CD8-positive, alpha-beta memory T cell (primary cell): Measurements from ENCODE around the gene ENHO. TPM values are rescaled to one million over a fixed set of nuclear protein-coding genes. Genes with fewer than 3 reads are reported as not detected.

Source experiments
- CTCF ChIA-PET: fragments of 350-600 bp; sonication (Branson Sonifier 250); formaldehyde crosslinking; loops from one replicate; lab custom pipeline; 2021; ENCODE audit warnings: antibody characterized with exemption; lab: Charles Lee
- POLR2A ChIA-PET: fragments of 350-600 bp; sonication (Branson Sonifier 250); formaldehyde crosslinking; loops from one replicate; lab custom pipeline; 2021; ENCODE audit warnings: antibody characterized with exemption; lab: Charles Lee
- DNase-seq, 5 donors: peaks; one replicate each; pipeline versions ENCODE4 v3.0.0 to v3.0.0-alpha.2; 2020 to 2022; ENCODE audit warnings: mixed read lengths in 1 of 5
- H3K27ac ChIP-seq: one replicate; pipeline ENCODE4 v1.7.0; 2013; ENCODE audit warnings: low read depth, mild to moderate bottlenecking, low read length, moderate library complexity
- H3K27me3 ChIP-seq: 2 replicates; pipeline ENCODE4 v1.7.0; 2013; ENCODE audit warnings: low read length, mild to moderate bottlenecking; ENCODE audit not compliant: insufficient read depth, poor library complexity, severe bottlenecking
- H3K36me3 ChIP-seq: 2 replicates; pipeline ENCODE4 v1.7.0; 2013; ENCODE audit warnings: mild to moderate bottlenecking, low read length, moderate library complexity; ENCODE audit not compliant: insufficient read depth
- H3K4me1 ChIP-seq: 2 replicates; pipeline ENCODE4 v1.7.0; 2013; ENCODE audit warnings: mild to moderate bottlenecking, low read length, moderate library complexity; ENCODE audit not compliant: insufficient read depth
- H3K4me3 ChIP-seq: 2 replicates; pipeline ENCODE4 v1.7.0; 2013; ENCODE audit warnings: mild to moderate bottlenecking, low read length
- H3K9me3 ChIP-seq: 2 replicates; pipeline ENCODE4 v1.7.0; 2013; ENCODE audit warnings: mild to moderate bottlenecking, low read length
- H3K27ac Mint-ChIP-seq, 8 donors: one replicate each; pipeline ENCODE4 v1.8.0; 2020 to 2021; ENCODE audit warnings: mixed read lengths in 8 of 8, mild to moderate bottlenecking in 6 of 8, inconsistent platforms in 3 of 8, moderate library complexity in 3 of 8
- H3K27me3 Mint-ChIP-seq, 2 donors: one replicate each; pipeline ENCODE4 v1.8.0; 2020 to 2021; ENCODE audit warnings: mixed read lengths in 2 of 2, mild to moderate bottlenecking in 1 of 2, moderate library complexity in 1 of 2
- H3K36me3 Mint-ChIP-seq, 3 donors: one replicate each; pipeline ENCODE4 v1.8.0; 2020 to 2021; ENCODE audit warnings: mixed read lengths in 3 of 3, inconsistent platforms in 1 of 3, mild to moderate bottlenecking in 1 of 3
- H3K4me1 Mint-ChIP-seq, 3 donors: one replicate each; pipeline ENCODE4 v1.8.0; 2020 to 2021; ENCODE audit warnings: mixed read lengths in 3 of 3, inconsistent platforms in 1 of 3, mild to moderate bottlenecking in 1 of 3
- H3K4me3 Mint-ChIP-seq, 7 donors: one replicate each; pipeline ENCODE4 v1.8.0; 2020 to 2021; ENCODE audit warnings: mixed read lengths in 7 of 7, mild to moderate bottlenecking in 6 of 7, moderate library complexity in 4 of 7, inconsistent platforms in 2 of 7
- H3K9me3 Mint-ChIP-seq, 5 donors: one replicate each; pipeline ENCODE4 v1.8.0; 2020 to 2022; ENCODE audit warnings: mixed read lengths in 5 of 5, mild to moderate bottlenecking in 3 of 5, moderate library complexity in 2 of 5, inconsistent platforms in 1 of 5
- polyA plus RNA-seq: library from polyadenylated mRNA; unstranded; fragments of 300-500 nt; fragmentation: Illumina TruSeq; gene quantifications from one replicate; pipeline ENCODE4 v1.2.3, GENCODE V29; 2021
- total RNA-seq, 2 experiments: library from RNA; stranded (reverse); gene quantifications; one replicate each; pipeline ENCODE4 v1.2.3, GENCODE V29; 2021

ENHO gene
- total and polyA plus RNA-seq, 3 experiments from 2014 or later, result 0.35 to 0.39 TPM; not detected in 1

DNA sequence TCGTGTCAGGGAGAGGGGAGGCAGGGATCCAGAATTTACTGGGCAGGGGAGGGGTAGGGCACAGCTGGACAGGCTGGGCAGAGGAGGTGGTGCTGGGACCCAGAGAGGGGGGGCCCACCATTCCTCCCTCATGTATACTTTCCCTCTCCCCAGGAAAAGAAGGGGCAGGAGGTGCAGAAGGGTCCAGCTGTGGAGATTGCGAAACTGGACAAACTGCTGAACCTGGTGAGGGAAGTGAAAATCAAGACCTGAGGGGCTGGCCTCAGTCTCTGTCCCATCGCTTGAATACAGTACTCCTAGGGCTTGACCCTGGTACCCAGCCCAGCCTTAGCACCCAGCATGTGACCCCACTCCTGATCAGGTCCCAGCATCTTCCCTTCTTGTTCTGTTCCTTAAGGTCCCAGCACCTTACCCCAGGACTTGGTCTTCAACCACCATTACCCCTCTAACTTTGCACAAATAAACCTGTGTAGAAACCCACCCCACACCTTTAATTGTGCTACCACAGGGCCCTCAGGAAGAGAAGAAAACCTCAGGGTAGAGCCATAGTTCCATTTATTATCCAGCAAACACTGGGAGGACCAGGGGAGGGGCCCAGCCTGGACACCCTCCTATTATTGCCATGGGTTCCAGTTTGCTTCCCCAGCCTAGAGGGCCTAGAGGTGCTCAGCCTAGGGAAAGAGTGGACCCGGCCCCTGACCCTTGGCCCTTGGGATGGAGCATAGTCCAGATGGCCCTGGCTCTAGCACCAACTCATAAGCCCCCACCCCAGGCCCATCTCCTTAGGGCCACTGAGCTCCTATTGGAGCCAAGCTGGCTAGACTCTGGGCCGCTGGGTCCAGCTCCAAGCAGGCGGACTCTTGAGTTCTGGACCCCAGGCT lies 2.0 kb downstream of the ENHO start:
- CTCF ChIA-PET, result interaction anchor here (0.6 kb wide), 1 partner anchor 148 kb away, joined by 3 read pairs; no protein-coding TSS in a partner anchor

DNA sequence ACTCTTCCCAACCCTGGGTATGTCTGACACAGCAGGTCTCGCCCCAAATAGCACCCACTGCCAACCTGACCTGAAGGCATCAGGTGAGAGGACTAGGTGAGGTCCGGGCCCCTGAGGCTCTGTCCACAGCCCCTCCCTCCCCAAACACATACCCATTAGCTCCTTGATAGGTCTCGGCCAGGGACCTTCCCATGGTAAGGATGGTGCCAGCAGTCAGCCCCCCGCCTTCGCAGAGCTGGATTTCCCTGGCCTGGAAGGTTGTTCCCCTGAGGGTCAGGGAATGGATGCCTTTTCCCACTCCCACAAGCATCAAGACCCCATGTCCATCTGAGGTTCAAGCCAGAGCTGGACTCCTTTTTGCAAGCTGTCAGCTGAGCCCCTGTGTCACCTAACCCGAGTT lies 2.7 kb downstream of the ENHO start:
- no peaks in the 10 kb centered on the region for H3K27me3 Mint-ChIP-seq
- POLR2A ChIA-PET, result no interaction called here

More for the DNA sequence above, 2.0 kb downstream of the ENHO start:
- H3K4me3 Mint-ChIP-seq, result peak overlapping the region in 2 of 7 donors; percentile 59 to 63
- Histone ChIP-seq H3K4me3 (no peak overlapping the region), H3K4me1 (peaks cover 8% of the 10 kb centered on the region), H3K36me3 (no peaks in the 10 kb centered on the region), H3K9me3 (no peaks in the 10 kb centered on the region), H3K27me3 (no peaks in the 10 kb centered on the region), H3K27ac (no peak overlapping the region)
- H3K9me3 Mint-ChIP-seq, result no peaks in the 10 kb centered on the region
- H3K27me3 Mint-ChIP-seq, result peaks cover 2 to 4% of the 10 kb centered on the region in 2 donors
- POLR2A ChIA-PET, result no interaction called here
- H3K4me1 Mint-ChIP-seq, result peaks cover 4 to 14% (median 13%) of the 10 kb centered on the region in 3 donors
- peak overlapping the region in 2 of 8 donors; percentile 45 to 61 for H3K27ac Mint-ChIP-seq
- H3K36me3 Mint-ChIP-seq, result no peaks in the 10 kb centered on the region
- DNase-seq, result no peak

DNA sequence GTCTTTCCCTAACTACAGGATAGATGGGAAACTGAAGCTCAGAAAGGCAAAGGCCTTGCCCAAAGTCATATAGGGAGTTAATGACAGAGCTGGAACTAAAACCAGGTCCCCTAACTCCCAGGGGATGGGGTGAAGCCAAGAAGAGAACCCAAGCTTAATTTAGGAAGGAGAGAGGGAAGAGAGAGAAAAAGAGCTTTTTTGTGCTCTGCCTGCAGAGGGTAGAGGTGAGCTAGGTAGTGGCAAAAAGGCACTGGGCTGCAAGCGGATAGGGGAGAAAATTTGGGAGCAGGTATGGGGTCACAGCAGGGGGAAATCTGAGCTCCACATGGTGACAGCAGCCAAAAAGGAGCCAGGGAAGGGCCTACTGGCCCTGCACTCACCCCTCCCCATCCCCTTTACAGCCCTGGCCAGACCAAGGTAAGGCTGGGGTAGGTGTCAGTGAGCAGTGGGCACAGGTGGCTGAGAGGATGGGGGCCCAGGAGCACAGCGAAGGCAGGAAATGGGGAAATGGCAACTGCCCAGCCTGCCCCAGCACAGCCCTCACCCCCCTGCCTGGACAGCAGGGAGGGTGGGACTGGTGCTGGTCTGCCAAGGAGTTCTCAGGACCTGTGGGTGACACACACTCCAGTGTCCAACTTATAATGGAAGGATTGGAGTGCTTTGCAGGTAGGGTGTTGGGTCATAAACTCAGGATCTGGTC lies 3.3 kb downstream of the ENHO start:
- H3K27me3 Mint-ChIP-seq, result no peaks in the 10 kb centered on the region
- POLR2A ChIA-PET, result no interaction called here
- Histone ChIP-seq H3K36me3 (no peaks in the 10 kb centered on the region), H3K9me3 (no peaks in the 10 kb centered on the region), H3K27me3 (no peaks in the 10 kb centered on the region), H3K4me1 (peaks cover 8% of the 10 kb centered on the region), H3K4me3 (no peak overlapping the region), H3K27ac (no peak overlapping the region)
- CTCF ChIA-PET, result no interaction called here
- peaks cover 4 to 14% (median 13%) of the 10 kb centered on the region in 3 donors for H3K4me1 Mint-ChIP-seq
- DNase-seq, result no peak
- peak overlapping the region in 1 of 8 donors; percentile 17 for H3K27ac Mint-ChIP-seq
- H3K4me3 Mint-ChIP-seq, result peak overlapping the region in 1 of 7 donors; percentile 73
- H3K9me3 Mint-ChIP-seq, result no peaks in the 10 kb centered on the region
- no peaks in the 10 kb centered on the region for H3K36me3 Mint-ChIP-seq

More for the DNA sequence above, 2.7 kb downstream of the ENHO start:
- H3K4me3 Mint-ChIP-seq, result no peak overlapping the region
- H3K9me3 ChIP-seq, result no peaks in the 10 kb centered on the region
- H3K36me3 ChIP-seq, result no peaks in the 10 kb centered on the region
- H3K27me3 ChIP-seq, result no peaks in the 10 kb centered on the region
- H3K4me1 Mint-ChIP-seq, result peaks cover 4 to 14% (median 13%) of the 10 kb centered on the region in 3 donors
- H3K4me3 ChIP-seq, result no peak overlapping the region
- no peak for DNase-seq
- no peak overlapping the region for H3K27ac ChIP-seq
- no peak overlapping the region for H3K27ac Mint-ChIP-seq
- no peaks in the 10 kb centered on the region for H3K36me3 Mint-ChIP-seq
- H3K9me3 Mint-ChIP-seq, result no peaks in the 10 kb centered on the region
- peaks cover 8% of the 10 kb centered on the region for H3K4me1 ChIP-seq
- CTCF ChIA-PET, result no interaction called here

DNA sequence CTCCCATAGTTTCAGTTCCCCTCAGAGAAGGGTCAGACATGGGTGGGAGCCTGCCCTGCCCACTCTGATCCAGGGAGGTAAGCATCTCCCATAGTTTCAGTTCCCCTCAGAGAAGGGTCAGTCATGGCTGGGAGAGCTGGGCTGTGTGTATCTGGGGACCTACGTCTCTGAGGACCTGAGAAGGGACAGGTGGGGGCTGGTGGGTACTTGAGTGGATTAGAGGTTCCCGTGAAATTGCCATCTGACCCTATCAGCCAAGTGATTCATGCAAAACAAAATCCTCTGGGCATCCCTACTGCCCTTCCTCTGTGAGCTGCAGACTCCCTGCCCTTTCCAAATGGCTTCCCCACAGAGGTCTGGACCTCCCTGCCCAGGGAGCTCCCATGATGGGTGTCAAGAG lies 3.9 kb downstream of the ENHO start:
- ChIA-PET POLR2A (no interaction called here), CTCF (no interaction called here)
- Mint-ChIP-seq H3K9me3 (no peaks in the 10 kb centered on the region), H3K36me3 (no peaks in the 10 kb centered on the region), H3K27ac (peak overlapping the region in 1 of 8 donors; percentile 17), H3K4me3 (peak overlapping the region in 1 of 7 donors; percentile 73), H3K4me1 (peaks cover 4 to 13% (median 12%) of the 10 kb centered on the region in 3 donors), H3K27me3 (no peaks in the 10 kb centered on the region)
- H3K4me3 ChIP-seq, result no peak overlapping the region
- H3K27me3 ChIP-seq, result no peaks in the 10 kb centered on the region
- DNase-seq, result no peak
- H3K27ac ChIP-seq, result no peak overlapping the region
- no peaks in the 10 kb centered on the region for H3K9me3 ChIP-seq
- no peaks in the 10 kb centered on the region for H3K36me3 ChIP-seq
- peaks cover 8% of the 10 kb centered on the region for H3K4me1 ChIP-seq

DNA sequence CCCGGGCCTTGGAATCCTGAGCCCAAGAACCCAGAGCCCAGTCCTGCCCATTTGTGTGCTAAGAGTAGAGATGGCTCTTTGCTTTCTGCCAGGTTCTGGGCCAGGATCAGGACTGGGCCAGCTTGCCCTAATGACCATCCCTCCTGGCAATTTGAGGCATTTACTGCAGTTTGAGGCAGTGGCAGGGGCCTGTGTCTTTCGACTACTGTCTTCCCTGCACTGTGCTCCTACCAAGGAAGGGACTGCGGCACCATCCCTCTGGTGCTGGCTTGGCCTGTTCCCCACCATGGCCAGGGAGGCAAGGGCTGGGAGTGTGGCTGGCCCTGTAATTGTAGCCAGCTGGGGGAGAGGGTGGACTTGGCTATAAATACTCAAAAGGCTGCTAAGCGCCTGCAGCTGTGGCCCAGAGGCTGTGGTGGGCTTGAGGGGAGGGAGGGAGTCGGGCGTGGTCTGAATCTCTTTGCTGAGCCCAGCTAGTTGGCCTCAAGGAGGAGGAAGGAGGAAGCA lies 4.6 kb downstream of the ENHO start:
- Mint-ChIP-seq H3K36me3 (no peaks in the 10 kb centered on the region), H3K9me3 (no peaks in the 10 kb centered on the region), H3K4me1 (peaks cover 4 to 6% (median 5%) of the 10 kb centered on the region in 3 donors), H3K27ac (no peak overlapping the region), H3K4me3 (no peak overlapping the region), H3K27me3 (no peaks in the 10 kb centered on the region)
- ChIA-PET POLR2A (no interaction called here), CTCF (no interaction called here)
- H3K4me3 ChIP-seq, result no peak overlapping the region
- no peaks in the 10 kb centered on the region for H3K36me3 ChIP-seq
- no peak for DNase-seq
- peaks cover 1% of the 10 kb centered on the region for H3K4me1 ChIP-seq
- no peak overlapping the region for H3K27ac ChIP-seq
- no peaks in the 10 kb centered on the region for H3K27me3 ChIP-seq
- H3K9me3 ChIP-seq, result no peaks in the 10 kb centered on the region

DNA sequence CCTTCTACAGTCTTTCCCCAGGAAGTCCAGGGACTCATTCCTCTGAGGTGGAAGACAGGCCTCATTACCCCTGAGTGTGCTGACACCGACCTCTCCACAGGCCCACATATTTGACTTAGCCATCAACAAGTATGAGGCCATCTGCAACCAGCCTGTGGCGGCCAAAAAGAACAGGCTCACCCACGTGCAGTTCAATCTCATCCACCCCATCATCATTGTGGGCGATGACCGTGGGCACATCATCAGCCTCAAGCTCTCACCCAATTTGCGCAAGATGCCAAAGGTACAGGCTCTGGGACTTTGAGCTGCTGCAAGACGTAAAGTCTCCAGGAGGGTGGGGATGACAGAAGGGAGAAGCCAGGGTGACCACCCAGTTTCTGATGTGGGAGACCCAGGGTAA lies 5.6 kb downstream of the ENHO start:
- Histone ChIP-seq H3K4me3 (no peak overlapping the region), H3K27ac (no peak overlapping the region), H3K4me1 (no peaks in the 10 kb centered on the region), H3K9me3 (no peaks in the 10 kb centered on the region), H3K36me3 (no peaks in the 10 kb centered on the region), H3K27me3 (no peaks in the 10 kb centered on the region)
- H3K9me3 Mint-ChIP-seq, result no peaks in the 10 kb centered on the region
- no peak overlapping the region for H3K27ac Mint-ChIP-seq
- H3K4me1 Mint-ChIP-seq, result peaks cover 0 to under 1% (median under 1%) of the 10 kb centered on the region in 3 donors
- POLR2A ChIA-PET, result no interaction called here
- no peak overlapping the region for H3K4me3 Mint-ChIP-seq
- H3K36me3 Mint-ChIP-seq, result no peaks in the 10 kb centered on the region
- H3K27me3 Mint-ChIP-seq, result no peaks in the 10 kb centered on the region
- CTCF ChIA-PET, result no interaction called here
- no peak for DNase-seq

DNA sequence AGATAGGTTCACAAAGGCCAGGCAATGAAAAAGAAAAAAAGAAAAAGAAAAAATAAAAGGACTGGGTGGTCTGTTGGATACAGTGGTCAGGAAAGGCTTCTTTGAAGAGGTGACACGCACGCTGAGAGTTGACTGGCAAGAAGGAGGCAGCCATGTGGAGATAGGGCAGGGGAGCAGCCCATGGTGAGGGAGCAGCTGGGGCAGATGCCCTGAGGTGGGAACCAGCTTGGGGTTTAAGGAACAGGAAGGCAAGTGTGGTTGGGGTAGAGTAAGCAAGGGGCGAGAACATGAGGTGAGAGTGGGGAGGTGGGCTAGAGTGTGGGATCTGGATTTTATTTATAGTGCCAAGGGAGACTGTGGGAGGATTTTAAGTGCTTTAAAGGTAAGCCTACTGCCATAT lies 6.8 kb downstream of the ENHO start:
- POLR2A ChIA-PET, result no interaction called here
- Mint-ChIP-seq H3K9me3 (no peaks in the 10 kb centered on the region), H3K4me3 (no peak overlapping the region), H3K4me1 (no peaks in the 10 kb centered on the region), H3K27me3 (no peaks in the 10 kb centered on the region), H3K27ac (peak overlapping the region in 2 of 8 donors; percentile 39 to 72), H3K36me3 (no peaks in the 10 kb centered on the region)
- CTCF ChIA-PET, result no interaction called here
- H3K4me1 ChIP-seq, result no peaks in the 10 kb centered on the region
- no peak overlapping the region for H3K4me3 ChIP-seq
- DNase-seq, result no peak
- no peaks in the 10 kb centered on the region for H3K27me3 ChIP-seq
- H3K27ac ChIP-seq, result no peak overlapping the region
- no peaks in the 10 kb centered on the region for H3K36me3 ChIP-seq
- H3K9me3 ChIP-seq, result no peaks in the 10 kb centered on the region

DNA sequence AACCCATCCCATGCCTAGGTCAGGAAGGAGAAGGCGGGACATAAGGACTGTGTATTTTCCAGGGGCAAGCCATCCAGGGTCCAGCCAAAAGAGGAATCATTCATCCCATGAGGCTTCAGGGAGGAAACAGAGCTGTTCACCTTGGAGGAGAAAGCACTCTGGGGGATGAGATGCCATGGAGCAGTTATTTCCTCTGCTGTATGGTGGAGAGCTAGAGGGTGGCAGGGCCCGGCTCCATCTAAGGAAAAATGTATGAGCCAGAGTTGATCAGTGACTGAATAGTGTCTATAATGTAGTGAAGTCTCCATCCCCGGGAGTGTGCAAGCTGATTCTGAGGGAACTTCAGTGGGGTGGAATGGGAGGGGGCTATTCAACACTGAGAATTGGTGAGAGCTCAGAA lies 8.0 kb downstream of the ENHO start:
- Histone ChIP-seq H3K4me1 (no peaks in the 10 kb centered on the region), H3K27ac (no peak overlapping the region), H3K4me3 (no peak overlapping the region), H3K27me3 (no peaks in the 10 kb centered on the region), H3K36me3 (no peaks in the 10 kb centered on the region), H3K9me3 (no peaks in the 10 kb centered on the region)
- no peak overlapping the region for H3K4me3 Mint-ChIP-seq
- no peak overlapping the region for H3K27ac Mint-ChIP-seq
- H3K27me3 Mint-ChIP-seq, result no peaks in the 10 kb centered on the region
- H3K9me3 Mint-ChIP-seq, result no peaks in the 10 kb centered on the region
- POLR2A ChIA-PET, result no interaction called here
- H3K36me3 Mint-ChIP-seq, result no peaks in the 10 kb centered on the region
- CTCF ChIA-PET, result interaction anchor here (1.0 kb wide), 1 partner anchor 11 kb away, joined by 3 read pairs; no protein-coding TSS in a partner anchor
- no peak for DNase-seq
- H3K4me1 Mint-ChIP-seq, result no peaks in the 10 kb centered on the region
